NCI-H2081 (cell line): ENCODE results near the gene GRIK3.
"Not testable (repeated sequence)": the region's sequence is repeated elsewhere in the genome, so short reads cannot be mapped to it uniquely, and the experiment has no call there.

Experiments used
- DNase-seq, 2 experiments: peaks; one replicate each; lab custom pipeline; 2025; lab: John Stamatoyannopoulos, UW

The GRIK3 gene

GRCh38 chr1:36941316-36941978 lies 92.9 kb downstream of the GRIK3 start:
- no peak for DNase-seq

DNA sequence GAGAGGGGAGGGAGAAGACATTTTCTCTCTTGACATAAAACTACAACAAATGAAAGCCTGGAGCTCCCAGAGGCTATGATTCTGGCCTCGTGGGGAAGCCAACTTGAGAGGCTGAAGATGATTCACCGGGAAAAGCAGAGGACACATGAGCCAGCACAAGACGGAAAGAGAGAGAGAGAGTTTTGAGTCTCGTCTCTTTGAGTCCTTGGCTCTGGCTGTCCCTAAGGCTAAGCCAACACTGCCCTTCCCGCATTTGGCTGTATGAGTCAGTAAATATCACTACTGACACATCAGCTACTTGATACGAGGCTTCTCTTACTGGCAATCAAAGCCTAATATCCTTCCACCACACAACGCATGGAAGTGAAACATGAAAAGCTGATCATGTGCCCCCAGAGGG lies 95.5 kb downstream of the GRIK3 start:
- DNase-seq: no peak

DNA sequence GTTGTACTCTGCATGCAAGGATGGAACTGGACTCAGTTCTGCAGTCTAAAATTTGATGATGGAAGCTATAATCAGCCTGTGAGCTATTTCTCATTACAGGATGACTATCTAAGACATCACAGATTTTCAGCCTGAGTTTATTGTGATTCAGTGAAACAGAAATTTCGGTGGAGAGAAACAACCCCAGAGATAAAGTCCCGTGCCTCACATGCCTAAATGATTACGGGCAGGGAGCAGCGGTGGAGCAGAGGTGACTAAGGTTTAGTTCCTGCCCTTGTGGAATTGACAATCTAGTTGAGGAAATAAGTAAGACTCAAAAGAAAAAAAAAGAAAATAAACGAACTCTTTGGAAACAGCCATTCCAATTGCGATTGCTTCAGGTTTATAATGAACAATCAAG lies 96.9 kb downstream of the GRIK3 start:
- no peak for DNase-seq

DNA sequence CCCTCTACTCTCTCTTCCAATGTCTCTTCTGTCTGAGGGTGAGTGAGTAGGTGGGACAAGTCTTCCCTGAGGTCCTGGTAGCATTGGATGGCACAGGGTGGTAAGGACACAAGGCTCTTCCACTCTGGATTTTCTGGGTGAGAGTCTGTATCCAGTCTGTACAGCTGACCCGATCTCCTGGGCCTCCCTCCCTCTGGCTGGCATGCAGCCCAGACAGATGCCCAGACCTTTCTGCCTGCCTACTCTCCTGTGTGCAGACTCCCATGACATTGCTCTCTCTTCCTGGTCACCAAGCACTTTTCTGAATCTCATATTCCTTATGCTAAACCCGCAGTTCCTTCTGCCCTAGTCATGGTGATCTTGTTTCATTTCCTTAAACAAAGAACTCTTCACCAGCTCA lies 100.3 kb downstream of the GRIK3 start:
- no peak for DNase-seq

- DNase-seq: no peak
These were observed 106.5 kb downstream of the GRIK3 start for GRCh38 chr1:36927826-36928225.

DNA sequence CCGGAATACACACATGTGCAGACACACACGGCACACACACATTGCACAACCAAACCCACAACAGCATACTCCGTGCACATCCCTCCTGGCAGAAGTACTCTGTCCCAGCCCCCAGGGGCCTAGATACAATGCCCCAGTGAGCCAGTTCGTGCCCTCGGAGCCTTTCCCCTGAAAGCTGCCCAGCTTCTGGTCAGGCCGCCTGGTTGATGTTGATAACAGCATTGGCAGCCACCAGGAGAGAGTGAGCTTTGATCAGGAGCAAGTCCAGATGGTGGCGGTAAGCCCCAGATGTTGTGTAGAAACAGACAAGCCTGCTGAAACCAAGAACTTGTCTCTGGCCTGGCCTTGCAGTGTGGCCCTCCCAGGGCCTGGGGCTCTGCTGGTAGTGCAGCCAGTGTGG lies 109.1 kb downstream of the GRIK3 start:
- DNase-seq: no peak

DNA sequence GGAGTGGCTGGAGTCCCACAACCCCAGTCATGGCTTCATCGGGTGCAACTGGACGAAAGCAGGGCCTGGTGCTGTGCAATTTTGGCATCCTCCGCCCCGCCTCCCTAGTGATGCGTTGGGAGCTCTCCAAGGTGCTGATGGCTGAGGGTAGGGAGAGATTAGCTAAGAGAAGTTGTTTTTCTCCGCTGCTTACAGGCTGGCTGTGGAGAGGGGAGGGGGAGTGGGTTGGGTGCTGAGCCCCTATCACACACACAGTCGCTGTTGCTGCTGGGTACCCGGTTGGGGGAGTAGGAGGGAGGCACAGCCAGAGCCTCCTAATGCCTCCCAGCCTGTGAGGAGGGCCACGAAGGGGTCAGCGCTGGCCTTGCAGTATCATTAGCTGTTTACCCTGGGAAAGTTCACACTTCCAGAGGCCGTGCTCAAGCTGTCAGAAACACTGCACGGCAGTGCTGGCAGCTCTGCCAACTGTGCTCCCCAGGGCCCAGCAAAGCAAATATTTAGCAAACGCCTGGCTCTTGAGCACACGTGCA lies 110.0 kb downstream of the GRIK3 start:
- peak; percentile 49 to 62 for DNase-seq

GRCh38 chr1:36922593-36923426 lies 111.5 kb downstream of the GRIK3 start:
- no peak for DNase-seq

DNA sequence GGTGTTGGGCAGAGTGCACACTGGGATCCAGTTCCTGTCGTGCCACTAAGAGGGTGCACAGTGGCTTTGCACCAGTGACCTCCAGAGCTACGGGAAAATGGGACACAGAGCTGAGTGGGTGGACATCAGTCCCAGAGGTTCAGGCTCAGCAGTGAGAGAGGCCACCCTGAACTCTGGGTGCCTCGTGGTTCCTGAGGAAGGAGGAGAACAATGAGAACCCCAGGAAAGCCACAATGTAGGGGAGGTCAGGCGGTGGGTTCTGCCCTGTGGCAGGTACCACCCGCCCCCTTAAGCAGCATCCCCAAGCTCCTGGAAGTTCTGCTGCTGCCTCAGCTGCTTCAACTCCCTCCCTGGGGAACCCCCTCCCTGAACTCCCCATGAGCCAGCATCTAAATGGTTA lies 112.2 kb downstream of the GRIK3 start:
- no peak for DNase-seq

DNA sequence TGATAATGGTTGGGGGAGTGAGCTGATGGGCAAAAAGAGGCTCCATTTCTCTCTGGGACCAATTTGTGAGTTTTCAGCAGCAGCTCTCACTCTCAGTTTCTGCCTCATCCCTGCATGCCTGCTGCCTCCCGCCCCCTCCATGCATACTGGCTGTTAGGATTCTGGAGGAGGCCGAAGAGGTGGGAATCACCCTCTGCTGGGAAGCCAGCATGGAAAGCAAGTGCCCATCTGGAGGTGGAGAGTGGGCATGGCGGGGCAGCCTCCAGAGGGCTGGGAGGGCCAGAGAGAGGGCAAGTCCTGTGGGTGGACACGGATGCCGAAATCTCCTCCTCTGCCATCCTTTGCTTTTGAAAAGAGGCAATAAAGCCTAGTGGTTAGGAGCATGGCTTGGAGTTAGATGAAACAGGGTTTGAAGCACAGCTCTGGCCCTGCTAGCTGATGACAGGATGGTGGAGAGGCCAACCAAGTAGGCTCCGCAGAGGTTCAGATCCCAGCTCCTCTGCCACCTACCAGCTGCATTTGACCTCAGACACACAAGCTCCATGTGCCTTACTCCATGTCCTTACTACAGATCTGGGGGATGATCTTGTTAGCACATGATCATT lies 113.4 kb downstream of the GRIK3 start:
- no peak for DNase-seq

DNA sequence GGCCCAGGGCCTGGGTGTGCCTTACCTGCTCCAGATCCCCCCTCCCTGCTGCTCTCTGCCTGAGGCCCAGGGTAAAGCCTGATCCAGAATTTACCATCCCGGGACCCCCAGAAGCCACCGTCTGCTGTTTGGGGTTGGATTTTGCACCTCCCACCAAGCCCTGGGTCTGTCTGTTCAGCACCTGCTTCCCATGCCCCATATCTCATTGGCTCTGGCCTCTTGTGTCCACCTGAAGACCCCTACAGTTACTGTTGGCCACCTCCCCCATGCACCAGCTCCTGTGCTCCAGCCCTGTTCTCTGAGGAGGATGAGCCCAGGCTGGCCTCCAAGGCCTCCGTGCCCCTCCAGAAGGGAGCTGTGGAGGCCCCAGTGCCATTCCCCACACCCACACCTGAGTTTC lies 113.9 kb downstream of the GRIK3 start:
- no peak for DNase-seq

DNA sequence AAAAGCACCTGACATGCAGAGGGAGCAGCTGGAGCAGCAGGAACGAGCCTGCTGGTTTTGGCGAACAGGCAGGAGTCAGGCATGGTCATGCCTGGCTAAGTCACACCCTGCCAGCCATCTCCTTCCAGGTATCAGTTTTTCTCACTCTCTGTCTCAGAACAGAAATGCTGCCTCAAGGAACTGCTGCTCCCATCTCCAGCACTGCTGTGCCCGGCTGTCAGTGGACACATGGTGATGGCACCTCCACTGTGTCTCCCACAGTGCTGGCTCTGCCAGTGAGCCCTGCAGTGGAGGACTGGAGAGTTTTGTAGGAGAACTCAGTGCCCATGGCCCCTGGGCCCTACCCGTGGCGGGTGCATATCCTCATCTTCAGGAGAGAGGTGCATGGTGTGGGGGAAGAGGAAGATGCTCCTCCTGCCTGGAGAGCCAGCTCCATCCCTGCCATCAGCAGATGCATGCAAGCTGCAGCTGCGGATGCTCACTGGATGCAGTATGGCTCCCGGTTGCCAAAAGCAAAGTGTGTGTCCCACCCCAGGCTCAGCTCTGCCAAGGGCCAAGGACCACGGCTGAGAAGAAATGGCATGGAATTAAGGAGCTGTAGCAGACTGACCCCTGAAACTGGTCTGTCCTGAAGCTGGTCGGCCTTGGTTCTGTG lies 114.7 kb downstream of the GRIK3 start:
- no peak for DNase-seq

DNA sequence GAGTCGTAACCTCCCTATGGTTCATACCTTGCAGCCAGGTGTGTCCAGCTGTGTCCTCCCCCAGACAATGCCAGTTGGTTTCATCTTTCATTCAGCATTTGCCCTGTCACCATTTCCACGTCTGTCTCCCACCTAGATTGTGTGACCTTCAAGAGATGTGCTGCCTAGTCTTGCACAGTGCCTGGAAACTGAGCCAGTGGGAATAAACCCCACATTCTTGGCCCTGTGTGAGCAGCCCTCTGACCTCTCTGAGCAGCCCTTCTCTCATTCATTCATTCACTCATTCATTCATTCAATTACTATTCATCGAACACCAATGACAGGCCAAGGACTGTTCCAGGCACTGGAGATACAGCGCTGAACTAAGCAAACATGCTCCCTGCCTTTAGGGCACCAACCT lies 115.7 kb downstream of the GRIK3 start:
- no peak for DNase-seq

GRCh38 chr1:36916542-36916941 lies 117.8 kb downstream of the GRIK3 start:
- not testable (repeated sequence) for DNase-seq

GRCh38 chr1:36913484-36914060 lies 120.7 kb downstream of the GRIK3 start:
- peak; percentile 33 to 72 for DNase-seq

GRCh38 chr1:36913016-36913415 lies 121.3 kb downstream of the GRIK3 start:
- peak; percentile 32 to 64 for DNase-seq

GRCh38 chr1:36912365-36912865 lies 121.9 kb downstream of the GRIK3 start:
- no peak for DNase-seq

DNA sequence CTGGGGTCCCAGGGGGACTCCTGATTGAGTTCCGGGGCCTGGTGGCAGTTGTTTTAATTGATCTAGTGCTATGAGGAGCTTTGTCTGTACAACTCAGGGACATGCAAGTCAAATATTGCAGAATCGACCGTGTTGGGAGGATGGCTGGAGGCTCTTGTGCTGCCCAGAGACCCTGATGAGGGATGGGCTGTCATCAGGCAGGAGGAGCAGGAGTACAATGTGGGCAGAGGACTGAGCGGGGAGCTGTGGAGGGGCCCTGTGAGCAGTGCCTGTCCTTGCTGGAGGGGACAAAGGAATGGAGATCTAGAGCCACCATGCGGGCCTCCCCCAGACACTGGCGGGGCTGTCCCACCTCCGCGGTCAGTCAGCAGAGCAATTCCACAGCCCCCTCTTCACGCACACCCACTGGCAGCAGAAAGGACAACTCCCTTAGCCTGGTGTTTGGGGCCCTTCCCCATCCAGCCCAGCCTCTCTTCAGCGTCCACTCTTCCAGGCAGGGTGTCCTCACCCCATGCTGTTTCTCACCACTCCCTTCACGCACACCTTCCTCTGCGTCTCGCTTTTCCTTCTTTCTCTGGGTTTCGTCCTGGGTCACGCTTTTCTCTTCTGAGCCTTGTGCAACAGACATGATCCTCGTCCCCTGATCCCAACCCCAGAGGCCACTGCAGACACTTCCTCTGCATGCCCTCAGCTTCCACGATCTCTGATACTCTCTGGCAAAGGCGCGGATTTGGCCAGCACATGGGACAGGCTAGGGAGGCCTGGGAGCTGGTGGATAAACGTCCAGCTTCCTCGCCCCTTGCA lies 122.6 kb downstream of the GRIK3 start:
- DNase-seq: no peak

DNA sequence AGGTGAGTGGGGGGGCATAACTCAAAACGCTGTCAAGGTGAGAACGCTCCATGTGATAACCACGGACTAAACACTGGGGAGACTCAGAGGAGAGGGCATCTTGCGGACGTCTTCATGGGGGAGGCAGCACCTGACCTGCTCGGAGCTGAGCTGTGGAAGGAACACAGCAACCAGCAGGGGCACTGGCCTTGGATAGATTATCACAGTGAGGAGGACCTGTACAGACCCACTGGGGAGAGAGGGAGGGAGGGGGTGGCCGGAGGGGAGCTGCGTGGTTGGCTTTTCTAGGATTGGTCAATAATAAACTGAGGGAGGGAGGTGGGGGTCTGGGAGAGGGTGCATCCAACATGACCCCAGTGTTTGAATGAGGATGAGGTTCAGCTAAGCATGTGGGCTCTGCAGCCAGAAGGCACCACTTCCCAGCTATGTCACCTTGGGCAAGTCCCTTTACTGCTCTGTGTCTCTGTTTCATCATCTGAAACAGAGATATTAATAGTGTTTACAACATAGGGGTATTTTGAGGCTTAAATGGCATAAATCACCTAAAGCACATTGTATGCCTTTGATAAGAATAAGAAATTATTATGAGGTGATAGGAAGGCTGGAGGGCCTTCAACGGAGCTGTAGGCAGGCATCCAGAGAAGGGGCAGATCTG lies 123.3 kb downstream of the GRIK3 start:
- no peak for DNase-seq

DNA sequence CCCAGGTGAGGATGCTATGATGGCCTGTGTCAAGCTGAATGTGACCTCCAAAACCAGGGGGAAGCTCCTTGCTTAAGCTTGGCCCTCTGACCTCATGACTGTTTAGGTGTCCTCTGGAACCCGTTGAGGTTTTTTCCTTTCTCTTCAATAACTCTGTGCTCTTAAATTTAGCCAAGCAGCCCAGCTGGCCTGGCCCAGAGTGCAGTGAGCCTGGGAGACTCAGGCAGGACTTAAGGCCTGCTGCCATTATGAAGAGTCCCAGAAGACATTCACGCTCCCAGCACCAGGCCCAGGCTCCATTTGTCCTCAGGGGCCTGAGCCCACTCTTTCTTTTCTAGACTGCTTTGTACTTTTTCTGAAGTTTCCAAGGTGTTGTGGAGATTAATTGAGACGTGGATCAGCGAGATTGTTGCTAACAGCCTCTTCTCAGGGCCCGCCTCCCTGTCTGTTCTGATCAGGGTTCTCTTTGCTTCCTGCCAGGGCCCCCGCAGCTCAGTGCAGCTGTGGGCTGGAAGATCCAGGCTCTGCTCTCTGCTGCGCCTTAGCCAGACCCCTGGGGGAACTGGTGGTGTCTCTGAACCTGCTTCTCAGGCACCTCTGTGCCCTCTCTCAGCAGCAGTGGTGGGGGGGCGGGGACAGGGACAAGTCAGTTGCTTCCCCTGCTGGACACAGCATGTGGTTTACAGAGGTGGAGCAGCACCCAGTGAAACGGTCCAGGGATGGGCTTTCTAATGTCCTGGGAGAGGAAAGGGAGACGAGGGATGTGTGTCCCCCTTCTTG lies 124.2 kb downstream of the GRIK3 start:
- DNase-seq: no peak
